ENCODE measurements around the gene OR6Q1. TPM values are rescaled to one million over a fixed set of nuclear protein-coding genes. Genes with fewer than 3 reads are reported as not detected.

Gene OR6Q1
- total and polyA plus RNA-seq, 2 of the 4 experiments (the other 2 are of a cell fraction): not detected

DNA sequence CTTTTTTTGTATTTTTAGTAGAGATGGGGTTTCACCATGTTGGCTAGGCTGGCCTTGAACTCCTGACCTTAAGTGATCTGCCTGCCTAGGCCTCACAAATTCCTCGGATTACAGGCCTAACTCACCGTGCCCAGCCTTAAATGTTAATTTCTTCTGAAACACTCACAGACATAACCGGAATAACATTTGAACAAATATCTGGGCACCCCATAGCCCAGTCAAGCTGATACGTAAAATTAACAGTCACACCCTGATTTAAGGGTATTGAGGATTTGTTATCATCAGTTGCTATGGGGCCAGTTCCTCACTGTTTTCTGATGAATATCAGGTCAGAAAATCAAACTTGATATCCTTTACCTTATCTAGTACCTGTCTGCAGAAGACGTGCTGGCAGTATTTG lies 30.1 kb upstream of the OR6Q1 start:
- H3K27ac ChIP-seq (ENCODE audit: insufficient read depth, low read length): no peak overlapping the region
- H3K27me3 ChIP-seq (ENCODE audit: control insufficient read depth, insufficient read depth, low read length): no peaks in the 10 kb centered on the region
- intact Hi-C loops (cut with micrococcal nuclease): no loop called here
- no peak overlapping the region for H3K18ac ChIP-seq (ENCODE audit: low read depth, low read length)
- TF ChIP-seq, protein P1, sequence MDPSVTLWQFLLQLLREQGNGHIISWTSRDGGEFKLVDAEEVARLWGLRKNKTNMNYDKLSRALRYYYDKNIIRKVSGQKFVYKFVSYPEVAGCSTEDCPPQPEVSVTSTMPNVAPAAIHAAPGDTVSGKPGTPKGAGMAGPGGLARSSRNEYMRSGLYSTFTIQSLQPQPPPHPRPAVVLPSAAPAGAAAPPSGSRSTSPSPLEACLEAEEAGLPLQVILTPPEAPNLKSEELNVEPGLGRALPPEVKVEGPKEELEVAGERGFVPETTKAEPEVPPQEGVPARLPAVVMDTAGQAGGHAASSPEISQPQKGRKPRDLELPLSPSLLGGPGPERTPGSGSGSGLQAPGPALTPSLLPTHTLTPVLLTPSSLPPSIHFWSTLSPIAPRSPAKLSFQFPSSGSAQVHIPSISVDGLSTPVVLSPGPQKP (IDR thresholded peaks at IDR 0.05; ENCODE audit: borderline replicate concordance, low read depth, low read length): no peak
- no peak for TF ChIP-seq RAD21 (IDR thresholded peaks at IDR 0.05; ENCODE audit: low read length)
- TF ChIP-seq BHLHE40 (IDR thresholded peaks at IDR 0.05; ENCODE audit: low read depth, low read length): no peak
- TF ChIP-seq MAZ (IDR thresholded peaks at IDR 0.05; ENCODE audit: borderline replicate concordance, low read depth, low read length): no peak
- no peak overlapping the region for H3K4me2 ChIP-seq (ENCODE audit: low read depth, low read length)
- ATAC-seq (ENCODE audit: low read depth): no peak
- H3K56ac ChIP-seq (ENCODE audit: extremely low read depth, insufficient read depth, low read length): no peak overlapping the region
- in situ Hi-C loops (cut with MboI; ENCODE audit: low sequenced_read_pairs): no loop called here
- no peaks in the 10 kb centered on the region for H4K20me1 ChIP-seq (ENCODE audit: insufficient read depth, low read length)
- H3K79me1 ChIP-seq (ENCODE audit: low read depth in 1 of 2, low read length in 2 of 2): no peaks in the 10 kb centered on the region
- H2BK20ac ChIP-seq (ENCODE audit: low read depth, low read length): no peak overlapping the region
- H4K91ac ChIP-seq (ENCODE audit: insufficient read depth, low read depth, low read length): no peak overlapping the region
- no TSS peak for BruUV-seq (replicated peaks)
- ChIA-PET POLR2A (ENCODE audit: unreplicated experiment) (no interaction called here), CTCF (no interaction called here)
- dilution Hi-C loops (cut with HindIII; ENCODE audit: low sequenced_read_pairs, unreplicated experiment): no loop called here
- H3K4ac ChIP-seq (ENCODE audit: low read depth, low read length): no peak overlapping the region
- no peak for DNase-seq
- no peak overlapping the region for H3K4me3 ChIP-seq (ENCODE audit: insufficient read depth, low read depth, low read length)
- H4K8ac ChIP-seq (ENCODE audit: low read depth in 2 of 2, low read length in 2 of 2): no peak overlapping the region
- H2BK15ac ChIP-seq (ENCODE audit: low read depth, low read length): no peak overlapping the region
- H3K36me3 ChIP-seq (ENCODE audit: control insufficient read depth, insufficient read depth, low read length): no peaks in the 10 kb centered on the region
- no peaks in the 10 kb centered on the region; the same call in 1 of the 2 replicates for H3K4me1 ChIP-seq (ENCODE audit: control insufficient read depth, insufficient read depth, low read length)
- no peak overlapping the region for H3K23ac ChIP-seq (ENCODE audit: low read depth, low read length)
- H2BK120ac ChIP-seq (ENCODE audit: low read depth, low read length): no peak overlapping the region
- no CpG with 5 or more reads among the region's 5 CpGs for WGBS, 2 experiments (ENCODE audit: extremely low coverage in 2 of 2, insufficient read length in 1 of 2)
- no peaks in the 10 kb centered on the region for H3K9me3 ChIP-seq (ENCODE audit: control insufficient read depth, insufficient read depth, low read length)
- H2AK9ac ChIP-seq (replicated peaks; ENCODE audit: low read depth, low read length, poor library complexity): no peak overlapping the region
- no peak overlapping the region for H3K14ac ChIP-seq (replicated peaks; ENCODE audit: low read depth, low read length)
- H3K9me1 ChIP-seq (ENCODE audit: insufficient read depth, low read length): no peaks in the 10 kb centered on the region
- no peak overlapping the region for H3K9ac ChIP-seq (ENCODE audit: low read depth, low read length)
- no peak overlapping the region for H2BK5ac ChIP-seq (ENCODE audit: low read depth, low read length, poor library complexity, severe bottlenecking)
- no peak overlapping the region for H2AK5ac ChIP-seq (ENCODE audit: low read depth, low read length)
- no peak overlapping the region for H2AFZ ChIP-seq (replicated peaks; ENCODE audit: low read length, poor library complexity)
- H4K5ac ChIP-seq (ENCODE audit: low read depth, low read length): no peak overlapping the region
